Measurements from ENCODE around the gene TUBGCP6.

TUBGCP6 gene

DNA sequence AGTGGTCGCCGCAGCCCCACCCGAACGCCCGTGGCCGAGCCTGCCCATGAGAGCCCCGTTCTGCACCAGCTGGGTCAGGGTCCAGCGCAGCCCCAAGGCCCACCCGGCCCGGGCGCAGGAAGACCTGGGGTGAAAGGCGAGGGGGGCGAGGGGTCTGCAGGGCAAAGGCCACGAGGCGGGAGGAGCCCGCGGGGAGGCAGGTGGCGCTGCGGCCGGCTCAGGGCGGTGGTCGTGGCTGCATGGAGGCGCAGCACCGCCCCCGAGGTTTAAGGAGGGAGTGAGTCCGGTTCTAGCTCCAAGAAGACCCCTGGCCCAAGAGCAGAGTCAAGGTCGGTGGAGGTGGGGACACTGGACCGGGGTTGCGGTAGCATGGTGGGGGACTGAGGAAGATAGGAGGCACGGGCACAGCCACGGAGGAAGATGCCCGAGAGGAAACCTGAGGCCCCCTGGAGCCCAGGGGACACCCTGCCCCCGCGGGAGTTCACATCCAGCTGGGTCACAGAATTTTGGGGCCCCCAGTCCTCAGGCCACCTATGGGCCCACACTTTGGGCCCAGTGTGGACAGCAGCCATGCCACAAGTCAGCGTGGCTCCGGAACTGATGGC is 6.8 kb upstream of the TUBGCP6 start:
- in situ Hi-C loops (cut with MboI; ENCODE audit: low sequenced_read_pairs): no loop called here

DNA sequence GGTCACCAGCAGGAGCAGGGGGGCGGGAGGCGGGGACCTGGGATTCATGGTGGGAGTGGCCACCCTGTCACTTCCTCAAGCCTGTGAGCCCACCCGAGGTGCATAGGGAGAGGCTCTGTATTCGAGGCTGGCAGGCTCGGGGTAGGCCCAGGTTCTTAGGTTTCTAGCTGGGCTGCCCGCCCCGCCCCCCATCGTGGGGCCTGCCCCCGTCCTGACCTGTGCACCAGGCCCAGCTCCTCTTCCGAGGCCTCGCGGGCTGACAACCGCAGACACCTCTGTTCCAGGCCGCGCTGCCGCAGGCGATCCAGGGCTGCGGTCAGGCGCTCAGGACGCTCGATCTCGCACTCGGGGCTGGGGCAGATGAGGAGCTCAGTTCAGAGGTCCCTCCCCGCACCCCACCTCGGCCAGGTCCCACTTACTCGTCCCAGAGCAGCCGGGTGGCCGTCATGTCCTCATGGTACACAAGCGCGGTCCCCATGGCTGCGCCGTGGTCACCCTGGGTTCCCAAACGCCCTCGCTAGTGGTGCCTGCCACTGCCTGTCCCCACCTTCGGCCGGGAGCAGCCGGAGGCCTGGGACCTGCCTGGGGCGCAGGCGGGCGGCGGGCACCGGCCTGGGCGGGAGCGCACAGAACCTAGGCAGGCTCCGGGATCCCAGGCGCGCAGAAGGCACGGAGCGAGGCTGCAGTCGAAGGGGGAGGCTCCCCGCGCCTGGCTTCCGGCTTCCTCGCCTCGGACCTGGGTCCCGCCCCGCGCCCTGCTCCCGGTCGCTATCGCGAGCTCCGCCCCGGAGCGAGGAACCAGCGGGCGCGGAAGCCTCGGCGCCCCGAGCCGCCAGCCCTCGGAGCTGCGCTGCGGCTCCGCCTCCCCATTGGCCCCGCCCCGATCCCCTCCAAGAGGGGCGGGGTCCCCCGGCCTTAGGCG is 6.0 kb upstream of the TUBGCP6 start, which contains the start of gene HDAC10:
Gene HDAC10, minus strand, starts transcription at position 711 of the 922 bp plus-strand sequence. Its CDS starts 233 bp downstream, at position 478.
- in situ Hi-C loops (cut with MboI; ENCODE audit: low sequenced_read_pairs): no loop called here

DNA sequence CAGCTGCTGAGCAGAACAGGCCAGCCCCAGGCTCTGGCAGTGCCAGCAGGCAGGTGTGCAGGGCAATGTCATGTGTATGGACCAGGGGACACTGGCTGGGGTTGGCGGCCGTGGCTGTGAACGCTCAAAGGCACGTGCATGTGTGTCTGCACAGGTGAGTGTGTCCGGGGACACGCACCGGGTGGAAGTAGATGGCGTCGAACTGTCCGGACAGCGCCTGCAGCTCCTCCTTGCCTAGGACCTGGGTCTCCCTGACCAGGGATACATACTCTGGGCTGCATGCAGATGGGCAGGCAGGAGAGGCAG is 5.4 kb upstream of the TUBGCP6 start:
- in situ Hi-C loops (cut with MboI; ENCODE audit: low sequenced_read_pairs): no loop called here

DNA sequence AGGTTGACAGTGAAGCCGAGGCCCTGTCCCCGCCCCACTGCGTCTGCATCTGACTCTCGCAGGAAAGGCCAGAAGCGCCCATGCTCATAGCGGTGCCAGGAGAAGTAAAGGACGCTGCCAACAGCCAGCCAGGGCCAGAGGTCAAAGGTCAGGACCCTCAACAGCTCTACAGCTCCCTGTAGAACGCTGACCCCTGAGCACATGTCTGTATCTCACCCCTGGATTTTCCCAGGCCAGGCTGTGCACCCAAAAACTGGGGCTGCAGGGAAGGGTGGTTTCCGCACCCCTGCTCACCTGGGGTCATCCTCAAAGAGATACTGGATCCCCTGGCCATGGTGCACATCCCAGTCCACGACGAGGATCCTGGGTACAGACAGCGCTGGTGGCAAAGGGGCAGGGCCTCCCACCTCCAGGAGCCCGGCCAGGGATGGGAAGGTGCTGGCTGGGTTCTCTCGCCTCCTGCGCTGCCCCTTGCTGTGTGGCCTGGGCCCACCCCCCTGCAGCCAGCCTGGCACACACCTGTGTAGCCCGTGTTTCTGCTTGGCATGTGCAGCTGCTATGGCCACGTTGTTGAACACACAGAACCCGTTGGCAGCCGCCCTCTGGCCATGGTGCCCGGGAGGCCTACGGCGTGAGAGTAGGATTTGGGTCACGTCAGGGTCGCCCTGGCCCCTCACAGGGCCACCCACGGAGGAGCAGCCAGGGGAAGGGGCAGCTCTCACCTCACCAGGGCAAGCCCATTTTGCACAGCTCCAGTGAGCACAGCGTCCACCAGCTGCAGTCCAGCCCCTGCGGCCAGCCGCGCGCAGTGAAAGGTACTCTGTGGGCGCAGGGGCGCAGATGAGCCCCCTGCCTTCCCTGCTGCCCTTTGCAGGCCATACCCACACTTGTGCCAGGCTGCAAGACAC is 4.8 kb upstream of the TUBGCP6 start:
- in situ Hi-C loops (cut with MboI; ENCODE audit: low sequenced_read_pairs): no loop called here

DNA sequence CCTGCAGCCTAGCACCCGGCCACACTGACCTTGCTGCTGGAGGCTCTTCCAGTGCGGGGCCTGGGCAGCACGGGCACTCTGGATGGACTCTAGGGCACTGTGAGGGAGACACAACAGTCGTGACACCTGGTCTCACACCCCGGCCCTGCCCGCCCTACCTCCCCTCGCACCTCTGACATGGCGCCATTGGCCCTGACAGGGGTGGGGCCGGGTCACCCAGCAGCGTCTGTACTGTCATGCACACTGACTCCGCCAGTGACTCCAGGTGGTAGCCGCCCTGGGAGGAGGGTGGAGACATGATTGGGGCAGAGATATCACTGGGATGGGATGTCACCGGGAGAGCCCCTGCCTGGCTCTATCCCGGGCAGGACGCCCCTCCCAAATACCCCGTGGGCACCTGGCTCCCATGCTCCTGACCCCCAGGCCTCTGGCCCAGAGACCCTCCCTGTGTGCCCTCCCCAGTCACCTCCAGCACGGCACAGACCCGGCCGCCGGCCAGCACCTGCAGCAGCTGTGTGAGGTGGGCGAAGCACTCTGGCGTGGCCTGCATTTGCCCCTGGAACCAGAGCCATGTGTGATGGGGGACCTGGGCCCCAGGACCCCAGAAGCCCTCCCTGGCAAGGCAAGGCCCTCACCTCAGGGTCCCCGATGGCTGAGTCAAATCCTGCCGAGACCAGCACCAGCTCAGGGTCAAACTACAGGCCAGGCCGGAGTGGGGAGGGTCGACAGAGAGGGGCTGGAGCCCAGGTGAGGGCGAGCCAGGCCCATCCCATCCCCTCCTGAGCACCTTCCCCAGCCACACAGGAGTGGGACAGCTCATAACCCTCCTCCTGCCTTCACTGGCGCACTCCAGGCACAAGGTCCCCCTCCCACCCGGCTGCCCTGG is 3.6 kb upstream of the TUBGCP6 start:
- in situ Hi-C loops (cut with MboI; ENCODE audit: low sequenced_read_pairs): no loop called here

DNA sequence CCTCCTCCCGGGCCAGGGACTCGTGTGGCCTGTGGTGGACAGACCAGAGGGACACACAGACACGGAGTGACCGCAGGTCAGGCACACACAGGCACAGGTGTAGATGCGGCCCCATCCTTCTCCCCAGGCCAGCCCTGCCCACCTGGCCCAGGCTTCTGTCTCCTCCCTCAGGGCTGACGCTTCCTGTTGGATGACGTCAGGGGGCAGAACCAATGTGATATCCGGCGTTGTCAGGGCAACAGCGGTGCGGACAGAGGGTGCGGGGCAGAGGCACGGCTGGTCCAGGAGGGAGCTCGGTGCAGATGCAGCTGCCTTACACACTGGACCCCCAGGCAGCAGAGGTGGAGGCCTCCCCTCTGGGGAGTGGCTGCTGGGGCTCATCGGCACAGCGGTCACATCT is 2.9 kb upstream of the TUBGCP6 start:
- in situ Hi-C loops (cut with MboI; ENCODE audit: low sequenced_read_pairs): no loop called here

DNA sequence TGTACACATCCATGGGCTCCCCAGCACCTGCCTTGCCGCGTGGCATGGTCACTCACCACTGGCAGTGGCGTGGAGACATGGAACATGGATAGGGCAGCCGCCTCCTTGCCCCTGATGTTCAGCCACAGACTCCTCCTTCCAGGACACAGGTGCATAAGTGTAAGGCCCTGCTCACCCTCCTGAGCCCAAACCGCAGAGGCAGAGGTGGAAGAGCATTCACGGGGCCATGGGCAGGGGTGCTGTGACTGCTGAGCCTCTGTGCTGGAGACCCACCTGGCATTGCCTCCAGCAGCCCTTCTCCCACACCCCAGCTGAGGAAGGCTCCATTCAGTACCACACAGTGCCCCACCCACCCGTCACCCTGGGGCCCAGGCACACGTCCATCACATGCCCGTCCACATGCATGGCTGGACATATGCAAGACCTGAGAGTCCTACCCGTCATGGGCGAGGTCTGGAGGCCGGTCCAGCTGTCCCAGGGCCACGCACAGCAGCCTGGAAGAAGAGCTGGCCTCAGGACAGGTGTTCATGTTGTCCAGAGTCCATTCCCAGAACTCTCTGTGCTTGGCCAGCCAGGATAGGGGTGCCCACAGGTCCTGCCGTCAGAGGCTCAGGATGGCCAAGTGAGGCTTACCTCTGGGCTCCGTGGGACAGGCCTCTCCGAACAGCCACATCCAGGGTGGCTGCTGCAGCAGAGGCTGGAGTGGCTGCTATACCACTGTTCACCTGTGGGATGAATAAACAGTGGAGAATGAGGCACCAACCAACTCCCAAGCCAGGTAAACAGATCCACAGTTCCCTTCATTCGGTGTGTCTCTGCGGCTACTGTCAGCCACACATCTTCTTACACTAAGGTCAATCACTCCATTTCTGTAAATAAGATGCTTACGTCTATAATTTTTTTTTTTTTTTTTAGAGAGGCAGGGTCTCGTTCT is 1.7 kb upstream of the TUBGCP6 start:
- in situ Hi-C loops (cut with MboI; ENCODE audit: low sequenced_read_pairs): no loop called here

DNA sequence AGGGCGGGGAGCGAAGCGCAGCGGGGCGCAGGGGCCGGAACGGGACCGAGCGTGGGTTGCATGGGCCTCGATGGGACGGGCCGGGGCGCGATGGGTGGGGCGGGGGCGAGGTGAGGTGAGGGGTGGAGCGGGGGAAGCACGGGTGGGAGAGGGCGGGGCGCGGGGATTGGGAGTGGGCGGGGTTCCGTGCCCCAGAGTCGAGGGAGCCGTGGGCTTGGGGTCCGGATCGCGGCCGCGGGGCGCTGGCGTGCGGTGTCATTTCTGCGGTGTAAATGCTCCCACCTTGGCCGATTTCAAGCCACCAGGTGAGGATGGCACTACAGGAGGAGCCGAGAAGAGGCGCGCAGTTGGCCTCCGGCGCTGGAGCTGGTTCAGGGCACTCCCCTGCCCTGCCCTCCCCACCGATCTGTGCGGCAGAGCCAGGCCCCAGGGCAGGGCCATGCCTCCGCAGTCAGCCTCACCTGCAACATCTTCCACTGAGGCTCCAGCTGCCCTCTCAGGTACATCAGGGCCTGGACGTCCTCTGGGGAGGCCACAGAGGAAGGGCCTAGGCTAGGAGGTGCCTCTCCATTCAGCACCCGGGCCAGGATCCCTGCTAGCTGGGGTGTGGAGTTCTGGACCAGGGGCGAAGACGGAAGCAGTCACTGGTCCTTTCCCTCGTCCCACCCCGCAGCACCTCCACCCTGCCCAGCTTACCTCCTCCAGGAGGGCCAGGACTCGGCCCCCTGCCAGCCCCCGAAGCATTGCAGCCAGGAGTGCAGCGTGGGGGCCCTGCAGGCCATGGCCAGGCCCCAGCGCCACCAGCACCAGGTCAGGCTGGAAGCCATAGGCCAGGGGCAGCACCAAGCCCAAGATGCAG is 620 bp upstream of the TUBGCP6 start:
- in situ Hi-C loops (cut with MboI; ENCODE audit: low sequenced_read_pairs): no loop called here

DNA sequence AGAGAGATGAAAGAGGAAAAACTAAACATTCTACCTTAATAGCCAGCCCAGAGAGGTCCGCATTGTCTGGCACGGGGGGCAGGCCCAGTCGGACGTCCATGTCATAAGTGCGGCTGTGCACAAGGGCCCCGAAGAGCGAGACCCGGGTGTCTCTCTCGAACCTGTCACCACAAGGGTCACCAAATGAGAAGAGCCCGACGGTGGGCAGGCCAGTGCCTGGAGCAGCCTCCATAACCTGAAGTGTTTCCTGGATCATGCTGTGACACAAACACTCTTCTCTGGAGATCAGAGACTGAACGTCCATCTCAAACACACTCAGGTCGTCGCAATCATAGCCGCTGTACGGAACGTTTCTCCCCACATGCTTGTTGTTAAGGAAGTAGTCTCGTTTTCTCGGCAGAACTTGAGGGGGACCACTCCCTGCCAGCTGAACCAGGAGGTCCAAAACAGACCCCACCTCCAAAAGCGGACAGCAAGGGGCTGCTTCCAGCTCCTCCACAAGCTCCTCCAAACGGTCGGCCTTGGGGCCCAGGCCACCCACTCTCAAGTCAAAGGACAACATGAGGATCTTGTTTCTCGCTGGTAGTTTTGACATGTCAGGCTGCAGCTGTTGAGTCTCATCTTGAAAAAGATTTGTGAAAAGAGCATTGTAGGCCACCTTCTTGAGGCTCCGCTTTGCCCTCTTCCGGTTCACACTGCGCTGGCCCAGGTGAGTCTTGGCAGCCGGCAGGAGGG is 971 bp downstream of the TUBGCP6 start:
- in situ Hi-C loops (cut with MboI; ENCODE audit: low sequenced_read_pairs): no loop called here

DNA sequence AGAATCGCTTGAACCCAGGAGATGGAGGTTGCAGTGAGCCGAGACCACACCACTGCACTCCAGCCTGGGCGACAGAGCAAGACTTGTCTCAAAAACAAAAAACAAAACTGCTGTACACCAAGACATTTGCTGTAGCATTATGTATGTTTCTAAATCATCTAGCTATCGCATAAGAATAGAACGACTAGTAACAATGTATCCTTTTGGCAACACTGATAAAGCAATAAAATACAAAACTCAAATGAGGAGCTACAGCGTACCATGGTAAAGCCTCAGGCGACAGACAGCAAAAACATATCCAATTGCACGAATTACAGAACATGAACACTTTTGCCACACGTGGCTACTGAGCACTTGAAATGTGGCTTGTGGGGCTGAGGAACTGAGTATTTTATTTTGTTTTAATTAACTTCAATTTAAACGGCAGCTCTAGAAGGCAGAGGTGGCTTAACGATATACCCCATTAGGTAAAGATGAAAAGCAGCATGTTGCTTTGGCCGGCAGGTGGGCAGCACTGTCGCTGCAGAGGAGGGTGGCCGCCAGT is 2.3 kb downstream of the TUBGCP6 start:
- in situ Hi-C loops (cut with MboI; ENCODE audit: low sequenced_read_pairs): no loop called here

DNA sequence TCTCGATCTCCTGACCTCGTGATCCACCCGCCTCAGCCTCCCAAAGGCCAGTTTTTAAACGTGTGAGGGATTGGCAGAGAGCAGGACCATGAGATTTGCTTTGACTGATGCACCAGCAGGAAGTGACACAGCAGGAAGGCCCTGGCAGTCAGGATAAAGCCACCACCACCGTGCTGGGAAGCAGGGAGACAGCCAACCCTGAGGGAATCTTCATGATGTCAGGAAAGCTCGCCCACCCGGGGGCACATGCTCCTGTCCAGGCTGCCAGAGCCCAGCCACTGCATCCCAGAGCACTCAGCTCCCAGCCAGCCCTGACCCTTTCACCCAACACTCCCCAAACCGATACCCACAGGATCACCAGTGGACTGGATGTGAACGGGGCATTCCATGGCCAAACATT is 6.1 kb downstream of the TUBGCP6 start:
- in situ Hi-C loops (cut with MboI; ENCODE audit: low sequenced_read_pairs): no loop called here

DNA sequence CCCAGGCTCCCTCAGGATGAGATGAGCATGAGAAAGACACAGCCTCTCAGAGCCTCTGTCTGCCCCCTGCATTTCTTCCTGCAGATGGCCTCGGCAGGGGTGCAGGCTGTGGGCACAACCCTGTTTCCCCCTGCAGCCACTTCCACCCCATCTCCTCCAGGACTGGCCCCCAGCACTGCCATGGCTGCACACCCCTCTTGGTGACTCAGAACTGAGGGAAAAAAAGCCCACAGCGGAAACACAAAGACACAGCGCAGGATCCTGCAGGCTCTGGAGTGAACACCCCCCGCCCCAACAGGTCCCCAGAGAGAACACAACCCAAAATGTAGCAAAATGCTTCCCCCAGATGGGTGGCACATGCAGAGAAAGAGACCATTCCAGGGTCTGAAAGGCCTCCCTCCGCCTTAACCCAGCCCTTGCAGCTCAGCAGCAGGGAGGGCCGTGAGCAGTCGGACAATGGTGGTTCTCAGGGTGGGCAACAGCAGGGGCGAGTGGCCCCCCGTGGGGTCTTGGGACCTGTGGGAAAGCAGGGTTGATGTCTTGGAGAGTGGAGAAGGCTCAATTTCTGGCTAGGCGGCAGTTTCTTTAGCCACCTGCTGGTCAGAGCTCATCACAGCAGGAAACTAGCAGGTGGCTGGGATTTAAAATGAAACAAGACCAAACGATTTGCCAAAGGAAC is 8.0 kb downstream of the TUBGCP6 start:
- in situ Hi-C loops (cut with MboI; ENCODE audit: low sequenced_read_pairs): no loop called here

DNA sequence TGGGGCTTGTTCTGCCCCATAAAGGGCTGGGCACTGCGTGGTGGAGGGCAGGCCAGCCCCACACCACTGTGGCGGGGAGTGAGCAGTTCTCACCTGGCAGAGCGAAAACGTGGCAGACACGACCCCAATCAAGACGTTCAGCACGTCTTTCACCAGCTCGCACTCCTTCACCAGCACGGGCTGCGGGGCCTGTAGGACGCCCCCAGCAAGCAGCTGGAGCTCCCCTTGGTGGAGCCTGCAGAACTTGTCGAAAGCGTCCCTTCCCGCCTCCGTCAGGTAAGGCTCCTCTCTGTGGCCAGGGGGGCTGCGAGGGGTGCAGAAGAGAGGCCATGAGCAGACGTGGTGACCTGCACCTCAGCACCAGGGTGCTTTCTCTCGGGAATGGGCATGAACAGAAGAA is 11.6 kb downstream of the TUBGCP6 start:
- in situ Hi-C loops (cut with MboI; ENCODE audit: low sequenced_read_pairs): no loop called here

DNA sequence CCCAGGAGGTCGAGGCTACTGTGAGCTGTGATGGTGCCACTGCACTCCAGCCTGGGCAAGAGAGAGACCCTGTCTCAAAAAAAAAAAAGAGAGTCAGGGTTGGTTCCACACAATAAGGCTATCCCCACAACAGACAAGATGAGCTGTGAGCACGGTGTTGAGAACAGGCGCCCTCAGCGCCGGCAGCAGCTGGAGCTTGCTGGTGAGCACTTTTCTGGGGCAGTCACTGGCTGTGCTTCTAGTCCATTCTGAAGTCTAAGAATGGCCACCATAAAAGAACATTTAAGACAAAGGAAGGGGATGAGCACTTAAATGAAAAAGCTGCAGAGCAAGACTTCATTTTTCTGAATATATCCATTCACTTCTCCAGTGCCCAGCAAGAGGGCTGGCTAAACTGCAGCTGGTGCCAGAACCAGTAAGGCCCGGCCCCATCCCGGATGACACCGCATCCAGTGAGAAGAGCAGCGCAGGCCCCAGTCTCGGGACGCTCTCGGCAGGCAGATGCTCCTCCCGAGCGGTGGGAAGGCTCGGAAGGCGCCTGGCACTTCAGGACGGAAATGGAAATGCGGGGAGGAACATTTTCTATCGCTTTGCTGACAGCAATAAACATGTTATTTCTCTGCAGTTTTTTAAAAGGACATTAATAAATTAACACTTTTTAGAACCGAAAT is 12.2 kb downstream of the TUBGCP6 start:
- in situ Hi-C loops (cut with MboI; ENCODE audit: low sequenced_read_pairs): no loop called here

DNA sequence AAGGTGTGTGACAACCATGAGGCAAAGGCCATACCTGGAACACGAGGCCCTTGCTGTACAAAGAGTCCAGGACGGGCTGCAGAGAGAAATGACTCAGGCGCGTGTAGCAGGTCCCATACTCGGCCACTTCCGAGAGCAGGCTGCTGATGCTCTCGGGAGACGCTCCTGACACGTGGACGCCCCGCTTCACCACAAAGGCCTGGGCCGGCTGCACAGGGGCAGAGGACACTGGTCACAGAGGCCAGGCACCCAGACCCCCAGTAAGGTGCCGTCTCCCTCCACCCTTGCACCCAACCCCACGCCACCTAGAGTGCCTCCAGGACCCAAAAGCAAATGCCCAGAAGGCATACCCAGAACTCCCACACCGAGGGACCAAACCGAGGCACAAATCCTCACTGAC is 15.5 kb downstream of the TUBGCP6 start:
- in situ Hi-C loops (cut with MboI; ENCODE audit: low sequenced_read_pairs): no loop called here

DNA sequence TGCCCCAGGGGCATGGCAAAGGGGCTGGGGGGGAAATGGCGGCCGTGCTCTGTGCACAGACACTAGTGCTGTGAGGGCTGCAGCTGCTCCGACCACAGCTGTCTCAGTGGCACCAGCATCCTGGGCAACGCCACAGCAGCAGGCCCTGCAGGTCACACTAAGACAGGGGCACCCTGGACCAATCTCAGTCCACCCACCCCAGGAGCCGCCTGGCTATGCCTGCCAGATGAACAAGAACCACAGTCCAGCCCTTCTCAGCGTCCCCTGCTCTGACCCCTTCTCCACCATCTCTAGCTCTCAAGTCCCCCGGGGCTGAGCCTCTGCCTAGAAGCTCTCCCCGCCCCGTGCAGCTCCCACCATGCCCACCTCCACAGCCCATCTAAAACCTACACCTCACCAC is 16.5 kb downstream of the TUBGCP6 start:
- in situ Hi-C loops (cut with MboI; ENCODE audit: low sequenced_read_pairs): no loop called here

Measured in HL-60/S4 treated with phorbol 12-myristate 13-acetate at 8.2 ng/mL for 4 days and 3 days (cell line).